Suprapubic skin (tissue), 4 donors: ENCODE results near the gene IZUMO1R.

Experiments used
- EP300 ChIP-seq: sonication (generic); formaldehyde crosslinking; IDR thresholded peaks from one replicate; pipeline ENCODE4 v1.6.1; 2017; ENCODE audit warnings: antibody characterized with exemption
- POLR2A ChIP-seq, 2 donors: fragments of 450-650 bp; IDR thresholded peaks; one replicate each; pipeline ENCODE4 v1.6.1; 2017; ENCODE audit warnings: antibody characterized with exemption in 2 of 2, mild to moderate bottlenecking in 2 of 2, moderate library complexity in 2 of 2
- POLR2AphosphoS5 ChIP-seq, 3 donors: sonication (generic); formaldehyde crosslinking; IDR thresholded peaks; one replicate each; pipeline ENCODE4 v1.6.1; 2017; ENCODE audit warnings: antibody characterized with exemption in 3 of 3
- TF ChIP-seq, protein P1 (sequence below), 2 donors: fragments of 200-600 bp in 1 of 2; fragments of 450-650 bp in 1 of 2; sonication (generic) in 1 of 2; IDR thresholded peaks; one replicate each; pipeline ENCODE4 v1.5.1; 2016 to 2019; ENCODE audit warnings: antibody characterized with exemption in 2 of 2, mild to moderate bottlenecking in 1 of 2, moderate library complexity in 1 of 2

DNA sequence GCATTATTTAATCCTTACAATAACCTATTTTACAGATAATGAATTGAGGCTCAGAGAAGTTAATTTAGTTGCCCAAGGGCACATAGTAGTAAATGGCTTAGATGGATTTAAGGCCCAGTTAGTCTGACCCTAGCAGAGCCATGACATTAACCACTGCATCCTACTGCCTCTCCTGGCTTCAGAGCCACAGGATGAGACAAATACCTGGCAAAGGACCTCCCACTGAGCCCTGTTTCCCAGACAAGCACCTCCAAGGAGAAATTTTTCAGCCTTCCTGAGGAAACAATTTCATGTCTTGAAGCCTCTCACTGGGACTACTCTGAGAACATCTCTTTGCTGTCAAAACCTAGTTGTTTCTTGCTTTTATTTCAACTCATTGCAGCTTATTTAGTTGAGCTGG, 28.4 kb downstream of the IZUMO1R start:
- TF ChIP-seq, protein P1, sequence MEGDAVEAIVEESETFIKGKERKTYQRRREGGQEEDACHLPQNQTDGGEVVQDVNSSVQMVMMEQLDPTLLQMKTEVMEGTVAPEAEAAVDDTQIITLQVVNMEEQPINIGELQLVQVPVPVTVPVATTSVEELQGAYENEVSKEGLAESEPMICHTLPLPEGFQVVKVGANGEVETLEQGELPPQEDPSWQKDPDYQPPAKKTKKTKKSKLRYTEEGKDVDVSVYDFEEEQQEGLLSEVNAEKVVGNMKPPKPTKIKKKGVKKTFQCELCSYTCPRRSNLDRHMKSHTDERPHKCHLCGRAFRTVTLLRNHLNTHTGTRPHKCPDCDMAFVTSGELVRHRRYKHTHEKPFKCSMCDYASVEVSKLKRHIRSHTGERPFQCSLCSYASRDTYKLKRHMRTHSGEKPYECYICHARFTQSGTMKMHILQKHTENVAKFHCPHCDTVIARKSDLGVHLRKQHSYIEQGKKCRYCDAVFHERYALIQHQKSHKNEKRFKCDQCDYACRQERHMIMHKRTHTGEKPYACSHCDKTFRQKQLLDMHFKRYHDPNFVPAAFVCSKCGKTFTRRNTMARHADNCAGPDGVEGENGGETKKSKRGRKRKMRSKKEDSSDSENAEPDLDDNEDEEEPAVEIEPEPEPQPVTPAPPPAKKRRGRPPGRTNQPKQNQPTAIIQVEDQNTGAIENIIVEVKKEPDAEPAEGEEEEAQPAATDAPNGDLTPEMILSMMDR (IDR thresholded peaks at IDR 0.05), result no peak
- TF ChIP-seq POLR2A (IDR thresholded peaks at IDR 0.05) (no peak), POLR2AphosphoS5 (IDR thresholded peaks at IDR 0.05) (no peak), EP300 (no peak)
